Measurements from ENCODE around the gene RALGDS. TPM values are rescaled to one million over a fixed set of nuclear protein-coding genes. Genes with fewer than 3 reads are reported as not detected.

Gene RALGDS
- total and polyA plus RNA-seq, 9 of the 15 experiments (the other 6 are each of a cell fraction or from before 2014, with no cell fraction given): 0.75 to 43.3 (median 27.1) TPM

DNA sequence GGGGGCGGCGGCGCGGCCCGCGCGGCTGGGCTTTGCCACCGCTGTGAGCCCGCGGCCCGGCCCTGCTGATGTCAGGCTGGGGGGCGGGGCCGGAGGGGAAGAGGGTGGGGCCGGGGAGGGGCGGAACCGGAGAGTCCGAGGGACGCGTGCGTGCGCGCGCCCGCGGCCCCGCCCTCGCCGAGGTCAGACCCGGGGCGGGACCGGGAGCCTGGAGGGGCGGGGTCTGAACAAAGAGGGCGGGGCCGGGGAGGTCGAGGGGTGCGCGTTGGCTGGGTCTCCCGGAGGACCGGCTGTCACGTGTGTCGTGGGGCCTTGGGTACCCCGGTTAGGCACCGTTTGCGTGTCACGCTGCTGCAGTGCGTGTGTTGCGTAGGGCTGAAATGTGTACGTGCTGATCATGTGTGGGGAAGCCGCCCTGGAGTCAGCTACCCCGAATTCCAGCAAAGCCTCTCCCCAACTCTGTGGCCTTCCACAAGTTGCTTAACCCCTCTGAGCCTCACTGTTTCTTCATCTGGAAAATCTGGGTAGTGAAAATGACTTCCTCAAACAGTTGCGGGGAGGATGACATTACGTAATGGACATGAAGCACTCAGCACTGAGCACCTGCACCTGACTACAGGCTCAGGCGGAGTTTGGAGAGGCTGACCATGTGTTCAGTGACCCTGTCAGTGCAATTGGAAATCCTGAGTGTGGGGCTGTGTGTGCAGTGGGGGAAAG is at the start of gene RALGDS (continued):
- TF ChIP-seq, protein P1, sequence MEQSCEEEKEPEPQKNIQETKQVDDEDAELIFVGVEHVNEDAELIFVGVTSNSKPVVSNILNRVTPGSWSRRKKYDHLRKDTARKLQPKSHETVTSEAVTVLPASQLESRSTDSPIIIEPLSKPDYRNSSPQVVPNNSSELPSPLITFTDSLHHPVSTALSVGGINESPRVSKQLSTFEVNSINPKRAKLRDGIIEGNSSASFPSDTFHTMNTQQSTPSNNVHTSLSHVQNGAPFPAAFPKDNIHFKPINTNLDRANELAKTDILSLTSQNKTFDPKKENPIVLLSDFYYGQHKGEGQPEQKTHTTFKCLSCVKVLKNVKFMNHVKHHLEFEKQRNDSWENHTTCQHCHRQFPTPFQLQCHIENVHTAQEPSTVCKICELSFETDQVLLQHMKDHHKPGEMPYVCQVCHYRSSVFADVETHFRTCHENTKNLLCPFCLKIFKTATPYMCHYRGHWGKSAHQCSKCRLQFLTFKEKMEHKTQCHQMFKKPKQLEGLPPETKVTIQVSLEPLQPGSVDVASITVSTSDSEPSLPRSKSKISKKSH (CRISPR knock-in tag; IDR thresholded peaks at IDR 0.05): no peak
- TF ChIP-seq ZBTB17 (CRISPR knock-in tag; IDR thresholded peaks at IDR 0.05) (no peak), CHD1 (IDR thresholded peaks at IDR 0.05; ENCODE audit: low read length) (no peak), ASH1L (IDR thresholded peaks at IDR 0.05; ENCODE audit: borderline replicate concordance, low read depth, partially characterized antibody) (no peak), POLR3G (IDR thresholded peaks at IDR 0.05; ENCODE audit: extremely low read depth, insufficient read length, insufficient replicate concordance) (no peak), FOXP1 (CRISPR knock-in tag; IDR thresholded peaks at IDR 0.05) (no peak), ZFP36 (IDR thresholded peaks at IDR 0.05; ENCODE audit: low read depth, low read length, partially characterized antibody) (peak; percentile 84), HDGF (IDR thresholded peaks at IDR 0.05) (0 out of 2 replicates have a peak, but pooled peaks have one; percentile 32), PHB (CRISPR knock-in tag; IDR thresholded peaks at IDR 0.05) (no peak), NR4A1 (CRISPR knock-in tag; IDR thresholded peaks at IDR 0.05) (no peak), NR4A1 (tag; IDR thresholded peaks at IDR 0.05) (0 out of 2 replicates have a peak, but pooled peaks have one; percentile 35), MIER1 (IDR thresholded peaks at IDR 0.05; ENCODE audit: low read depth) (no peak), ZNF699 (CRISPR knock-in tag; IDR thresholded peaks at IDR 0.05; ENCODE audit: insufficient replicate concordance) (no peak)
- TF ChIP-seq, protein P2, sequence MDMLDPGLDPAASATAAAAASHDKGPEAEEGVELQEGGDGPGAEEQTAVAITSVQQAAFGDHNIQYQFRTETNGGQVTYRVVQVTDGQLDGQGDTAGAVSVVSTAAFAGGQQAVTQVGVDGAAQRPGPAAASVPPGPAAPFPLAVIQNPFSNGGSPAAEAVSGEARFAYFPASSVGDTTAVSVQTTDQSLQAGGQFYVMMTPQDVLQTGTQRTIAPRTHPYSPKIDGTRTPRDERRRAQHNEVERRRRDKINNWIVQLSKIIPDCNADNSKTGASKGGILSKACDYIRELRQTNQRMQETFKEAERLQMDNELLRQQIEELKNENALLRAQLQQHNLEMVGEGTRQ (CRISPR knock-in tag; IDR thresholded peaks at IDR 0.05): peak; percentile 51
- TF ChIP-seq, protein P3, sequence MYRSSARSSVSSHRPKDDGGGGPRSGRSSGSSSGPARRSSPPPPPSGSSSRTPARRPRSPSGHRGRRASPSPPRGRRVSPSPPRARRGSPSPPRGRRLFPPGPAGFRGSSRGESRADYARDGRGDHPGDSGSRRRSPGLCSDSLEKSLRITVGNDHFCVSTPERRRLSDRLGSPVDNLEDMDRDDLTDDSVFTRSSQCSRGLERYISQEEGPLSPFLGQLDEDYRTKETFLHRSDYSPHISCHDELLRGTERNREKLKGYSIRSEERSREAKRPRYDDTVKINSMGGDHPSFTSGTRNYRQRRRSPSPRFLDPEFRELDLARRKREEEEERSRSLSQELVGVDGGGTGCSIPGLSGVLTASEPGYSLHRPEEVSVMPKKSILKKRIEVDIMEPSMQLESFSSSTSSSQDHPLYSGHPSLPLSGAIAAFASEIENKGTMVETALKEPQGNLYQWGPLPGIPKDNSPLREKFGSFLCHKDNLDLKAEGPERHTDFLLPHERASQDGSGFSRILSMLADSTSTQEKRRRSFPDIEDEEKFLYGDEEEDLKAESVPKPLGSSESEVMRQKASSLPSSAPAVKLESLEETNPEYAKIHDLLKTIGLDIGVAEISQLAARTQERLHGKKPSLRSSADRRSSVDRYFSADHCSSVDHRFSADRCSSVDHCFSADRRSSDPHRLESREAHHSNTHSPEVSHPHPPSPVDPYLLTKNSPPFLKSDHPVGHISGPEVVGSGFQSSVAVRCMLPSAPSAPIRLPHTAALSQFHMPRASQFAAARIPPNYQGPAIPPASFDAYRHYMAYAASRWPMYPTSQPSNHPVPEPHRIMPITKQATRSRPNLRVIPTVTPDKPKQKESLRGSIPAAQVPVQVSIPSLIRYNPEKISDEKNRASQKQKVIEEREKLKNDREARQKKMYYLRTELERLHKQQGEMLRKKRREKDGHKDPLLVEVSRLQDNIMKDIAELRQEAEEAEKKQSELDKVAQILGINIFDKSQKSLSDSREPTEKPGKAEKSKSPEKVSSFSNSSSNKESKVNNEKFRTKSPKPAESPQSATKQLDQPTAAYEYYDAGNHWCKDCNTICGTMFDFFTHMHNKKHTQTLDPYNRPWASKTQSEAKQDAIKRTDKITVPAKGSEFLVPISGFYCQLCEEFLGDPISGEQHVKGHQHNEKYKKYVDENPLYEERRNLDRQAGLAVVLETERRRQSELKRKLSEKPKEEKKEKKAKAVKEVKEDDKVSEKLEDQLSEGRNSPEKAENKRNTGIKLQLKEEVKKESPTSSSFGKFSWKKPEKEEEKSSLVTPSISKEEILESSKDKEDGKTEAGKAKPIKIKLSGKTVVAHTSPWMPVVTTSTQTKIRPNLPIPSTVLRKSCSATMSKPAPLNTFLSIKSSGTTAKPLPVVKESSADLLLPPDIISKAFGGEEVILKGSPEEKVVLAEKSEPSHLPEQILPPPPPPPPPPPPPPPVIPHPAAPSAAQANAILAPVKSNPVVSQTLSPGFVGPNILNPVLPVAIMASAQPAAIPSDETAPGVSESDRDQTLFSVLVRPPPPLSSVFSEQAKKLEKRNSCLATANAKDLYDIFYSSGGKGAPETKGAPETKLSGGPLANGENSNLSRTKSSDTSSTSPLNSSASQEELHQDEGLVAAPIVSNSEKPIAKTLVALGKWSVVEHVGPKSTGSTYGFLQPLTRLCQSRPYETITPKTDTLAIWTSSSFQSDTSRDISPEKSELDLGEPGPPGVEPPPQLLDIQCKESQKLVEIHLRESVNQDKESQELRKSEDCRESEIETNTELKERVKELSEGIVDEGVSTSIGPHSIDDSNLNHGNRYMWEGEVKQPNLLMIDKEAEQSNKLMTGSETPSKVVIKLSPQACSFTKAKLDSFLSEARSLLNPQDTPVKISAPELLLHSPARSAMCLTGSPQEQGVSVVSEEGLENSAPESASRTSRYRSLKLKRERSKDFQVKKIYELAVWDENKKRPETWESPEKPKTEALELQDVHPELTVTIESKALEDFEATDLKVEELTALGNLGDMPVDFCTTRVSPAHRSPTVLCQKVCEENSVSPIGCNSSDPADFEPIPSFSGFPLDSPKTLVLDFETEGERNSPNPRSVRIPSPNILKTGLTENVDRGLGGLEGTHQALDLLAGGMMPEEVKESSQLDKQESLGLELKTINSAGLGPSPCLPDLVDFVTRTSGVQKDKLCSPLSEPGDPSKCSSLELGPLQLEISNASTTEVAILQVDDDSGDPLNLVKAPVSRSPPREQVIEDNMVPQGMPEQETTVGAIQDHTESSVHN (IDR thresholded peaks at IDR 0.05; ENCODE audit: borderline replicate concordance in 1 of 2, low read depth in 1 of 2): no peak
